Endodermal cell (in vitro differentiated cells): Measurements from ENCODE around the gene UQCR10. TPM values are rescaled to one million over a fixed set of nuclear protein-coding genes. Genes with fewer than 3 reads are reported as not detected.

ENCODE experiments used
- DNase-seq: peaks from one replicate; pipeline ENCODE4 v3.0.0-alpha.2; 2017
- H3K27ac ChIP-seq: 2 replicates; pipeline ENCODE4 v1.5.1; 2013; ENCODE audit warnings: mild to moderate bottlenecking, low read depth, low read length, moderate library complexity
- H3K27me3 ChIP-seq: 2 replicates; pipeline ENCODE4 v1.6.1; 2013; ENCODE audit warnings: mild to moderate bottlenecking, low read length, moderate library complexity; ENCODE audit not compliant: insufficient read depth, control insufficient read depth, poor library complexity, severe bottlenecking
- H3K36me3 ChIP-seq: 2 replicates; pipeline ENCODE4 v1.7.0; 2013; ENCODE audit warnings: mild to moderate bottlenecking, low read length, moderate library complexity; ENCODE audit not compliant: control insufficient read depth, insufficient read depth
- H3K4me1 ChIP-seq: one replicate; pipeline ENCODE4 v1.7.0; 2013; ENCODE audit warnings: low read length; ENCODE audit not compliant: control insufficient read depth, insufficient read depth
- H3K4me3 ChIP-seq: 2 replicates; pipeline ENCODE4 v1.5.1; 2013; ENCODE audit warnings: mild to moderate bottlenecking, low read length, moderate library complexity
- H3K9ac ChIP-seq: 2 replicates; pipeline ENCODE4 v1.6.1; 2013; ENCODE audit warnings: mild to moderate bottlenecking, low read length, moderate library complexity; ENCODE audit not compliant: poor library complexity, severe bottlenecking; ENCODE audit errors: extremely low read depth
- H3K9me3 ChIP-seq: 2 replicates; pipeline ENCODE4 v1.6.1; 2013; ENCODE audit warnings: mild to moderate bottlenecking, low read length, moderate library complexity; ENCODE audit not compliant: control insufficient read depth
- H3K27ac Mint-ChIP-seq: 2 replicates; pipeline ENCODE4 v1.8.0; 2020; ENCODE audit warnings: mixed read lengths
- H3K27me3 Mint-ChIP-seq: 2 replicates; pipeline ENCODE4 v1.8.0; 2021; ENCODE audit warnings: mild to moderate bottlenecking, mixed read lengths; ENCODE audit not compliant: insufficient read depth
- H3K36me3 Mint-ChIP-seq: 2 replicates; pipeline ENCODE4 v1.8.0; 2020; ENCODE audit warnings: low read depth, mixed read lengths
- H3K4me1 Mint-ChIP-seq: 2 replicates; pipeline ENCODE4 v1.8.0; 2020; ENCODE audit warnings: mixed read lengths
- H3K4me3 Mint-ChIP-seq: 2 replicates; pipeline ENCODE4 v1.8.0; 2020; ENCODE audit warnings: mild to moderate bottlenecking, moderate library complexity, mixed read lengths
- H3K9me3 Mint-ChIP-seq: 2 replicates; pipeline ENCODE4 v1.8.0; 2020; ENCODE audit warnings: mild to moderate bottlenecking, mixed read lengths
- CTCF ChIP-seq: fragments of 200-600 bp; sonication (generic); conservative IDR thresholded peaks from 2 replicates; pipeline ENCODE4 v1.5.0; 2021; ENCODE audit warnings: antibody characterized with exemption, mild to moderate bottlenecking
- WGBS, 2 experiments: methylation state at CpG; one replicate each; pipeline versions ENCODE4 v1.1.5 to v1.1.7; 2013; ENCODE audit warnings: missing lambda C conversion rate in 2 of 2, mixed read lengths in 1 of 2; ENCODE audit not compliant: insufficient coverage in 1 of 2, insufficient read length in 1 of 2; 5-methylcytosine and 5-hydroxymethylcytosine counted together
- total RNA-seq, 2 donors: library from RNA; stranded (reverse); fragmentation: NEBNext Ultra II Directional in 1 of 2; extraction: Animal tissue kit (Norgen Biotek cat#: 25700) in 1 of 2; gene quantifications; 2 replicates in 1 of 2; 3 replicates in 1 of 2; pipeline ENCODE4 v1.2.1, GENCODE V29; 2021

The UQCR10 gene
- total RNA-seq, 2 donors from 2014 or later, result 111 to 120 TPM

GRCh38 chr22:29816980-29817379 lies 49.8 kb downstream of the UQCR10 start:
- Histone ChIP-seq H3K27ac (no peak overlapping the region), H3K4me1 (no peaks in the 10 kb centered on the region), H3K27me3 (no peaks in the 10 kb centered on the region), H3K9ac (no peak overlapping the region), H3K4me3 (no peak overlapping the region), H3K36me3 (peaks cover 72% of the 10 kb centered on the region), H3K9me3 (no peaks in the 10 kb centered on the region)
- H3K4me1 Mint-ChIP-seq, result no peaks in the 10 kb centered on the region
- no peak for TF ChIP-seq CTCF
- H3K36me3 Mint-ChIP-seq, result peaks cover 56% of the 10 kb centered on the region
- no peak for DNase-seq
- no peaks in the 10 kb centered on the region for H3K27me3 Mint-ChIP-seq
- H3K9me3 Mint-ChIP-seq, result no peaks in the 10 kb centered on the region
- WGBS, 2 experiments, result 91 to 100% methylated on average over 2 of the region's 2 CpGs
- peak overlapping the region; percentile 74 for H3K27ac Mint-ChIP-seq
- no peak overlapping the region for H3K4me3 Mint-ChIP-seq

- no peak for TF ChIP-seq CTCF
- Mint-ChIP-seq H3K36me3 (peaks cover 53% of the 10 kb centered on the region), H3K4me3 (no peak overlapping the region), H3K27me3 (no peaks in the 10 kb centered on the region), H3K4me1 (no peaks in the 10 kb centered on the region), H3K9me3 (no peaks in the 10 kb centered on the region), H3K27ac (peak overlapping the region; percentile 74)
- no peaks in the 10 kb centered on the region for H3K9me3 ChIP-seq
- no peaks in the 10 kb centered on the region for H3K4me1 ChIP-seq
- H3K4me3 ChIP-seq, result no peak overlapping the region
- peaks cover 72% of the 10 kb centered on the region for H3K36me3 ChIP-seq
- no peak overlapping the region for H3K27ac ChIP-seq
- no peak overlapping the region for H3K9ac ChIP-seq
- WGBS, 2 experiments, result 100% methylated on average over 1 of the region's 1 CpG; no CpG with 5 or more reads in 1 of the 2 experiments
- H3K27me3 ChIP-seq, result no peaks in the 10 kb centered on the region
- DNase-seq, result no peak
Observed at GRCh38 chr22:29817724-29818123, 50.6 kb downstream of the UQCR10 start.

GRCh38 chr22:29819501-29819900 lies 52.3 kb downstream of the UQCR10 start:
- no peak overlapping the region for H3K27ac ChIP-seq
- H3K4me3 ChIP-seq, result no peak overlapping the region
- H3K4me3 Mint-ChIP-seq, result no peak overlapping the region
- no peaks in the 10 kb centered on the region for H3K4me1 Mint-ChIP-seq
- 79 to 100% methylated on average over 1 to 2 of the region's 2 CpGs for WGBS, 2 experiments
- DNase-seq, result no peak
- H3K9ac ChIP-seq, result no peak overlapping the region
- H3K9me3 ChIP-seq, result no peaks in the 10 kb centered on the region
- H3K36me3 Mint-ChIP-seq, result peaks cover 46% of the 10 kb centered on the region
- no peaks in the 10 kb centered on the region for H3K9me3 Mint-ChIP-seq
- H3K27ac Mint-ChIP-seq, result no peak overlapping the region
- H3K4me1 ChIP-seq, result no peaks in the 10 kb centered on the region
- TF ChIP-seq CTCF, result no peak
- no peaks in the 10 kb centered on the region for H3K27me3 Mint-ChIP-seq
- peaks cover 69% of the 10 kb centered on the region for H3K36me3 ChIP-seq
- H3K27me3 ChIP-seq, result no peaks in the 10 kb centered on the region

Other genes starting within 250 kb of the UQCR10 start
- gene THOC5, start 213.6 kb upstream of the UQCR10 start, total RNA-seq, result 10 to 100 TPM; 61.1 to 89.7 TPM
- 100 to 1,000 TPM; 155 to 229 TPM for gene NIPSNAP1, start 186.3 kb upstream of the UQCR10 start, total RNA-seq
- gene NF2, start 163.7 kb upstream of the UQCR10 start, total RNA-seq, result 10 to 100 TPM; 45.7 to 51.4 TPM
- gene CABP7, start 47.4 kb upstream of the UQCR10 start, total RNA-seq, result under 1 TPM in 1 of 2 donors, not detected in 1; 0.26 TPM
- gene ZMAT5, start 362 bp upstream of the UQCR10 start, total RNA-seq, result 10 to 100 TPM; 15.5 to 22.5 TPM
- 10 to 100 TPM; 44.2 to 45.5 TPM for gene ASCC2, start 70.9 kb downstream of the UQCR10 start, total RNA-seq
- gene MTMR3, start 115.8 kb downstream of the UQCR10 start, total RNA-seq, result 10 to 100 TPM; 30.9 to 41.3 TPM